Left lung (tissue), 10 donors: Measurements from ENCODE around the gene SCG2. TPM values are rescaled to one million over a fixed set of nuclear protein-coding genes. Genes with fewer than 3 reads are reported as not detected.

ENCODE experiments used
- ATAC-seq: fragments of 200-7000 bp; cut with Tn5 transposase; one replicate; pipeline ENCODE4 v1.9.1; 2020; ENCODE audit warnings: moderate library complexity
- DNase-seq, 4 donors: peaks; one replicate each; pipeline ENCODE4 v3.0.0-alpha.2; 2013 to 2020
- H3K27ac ChIP-seq, 2 donors: fragments of 200-600 bp; sonication (generic) in 1 of 2; one replicate each; pipeline versions ENCODE4 v1.5.0 to v1.8.0; 2020 to 2021
- H3K27me3 ChIP-seq, 2 donors: fragments of 200-600 bp; sonication (generic) in 1 of 2; one replicate each; pipeline versions ENCODE4 v1.5.0 to v1.8.0; 2020 to 2021
- H3K36me3 ChIP-seq, 2 donors: fragments of 200-600 bp; sonication (generic) in 1 of 2; one replicate each; pipeline versions ENCODE4 v1.5.0 to v1.8.0; 2020 to 2021
- H3K4me1 ChIP-seq, 2 donors: fragments of 200-600 bp; one replicate each; pipeline ENCODE4 v1.8.0; 2021
- H3K4me3 ChIP-seq, 2 donors: fragments of 200-600 bp; sonication (generic) in 1 of 2; one replicate each; pipeline versions ENCODE4 v1.5.0 to v1.8.0; 2020 to 2021; ENCODE audit warnings: mild to moderate bottlenecking in 1 of 2
- H3K9me3 ChIP-seq, 2 donors: fragments of 200-600 bp; sonication (generic) in 1 of 2; one replicate each; pipeline versions ENCODE4 v1.5.0 to v1.8.0; 2020 to 2021
- intact Hi-C, 2 donors: fragments of 100-400 bp; cut with DNase I; formaldehyde crosslinking; loops; one replicate each; pipeline versions ENCODE4 v1.11.2 to v1.14.2; 2022
- polyA plus RNA-seq, 6 donors: library from polyadenylated mRNA; unstranded; fragments of 120-200 nt; gene quantifications; one replicate each; pipeline ENCODE4 v1.2.1, GENCODE V29; 2013; ENCODE audit not compliant: insufficient read length in 6 of 6
- total RNA-seq, 2 donors: library from RNA; stranded (reverse); fragmentation: NEBNext Ultra II Directional; extraction: Animal tissue kit (Norgen Biotek cat#: 25700); gene quantifications; one replicate each; pipeline ENCODE4 v1.2.1, GENCODE V29; 2021
- TF ChIP-seq, protein P1 (sequence below), 2 donors: fragments of 200-600 bp; sonication (generic) in 1 of 2; IDR thresholded peaks; one replicate each; pipeline versions ENCODE4 v1.5.0 to v1.8.0; 2021; ENCODE audit warnings: antibody characterized with exemption in 2 of 2
- donor health status: DM: no; HTN: yes; CAD: no.
- donor health status: DM: no; HTN: no; CAD: no.

The SCG2 gene
- total and polyA plus RNA-seq, 8 donors, result 0.71 to 3.8 (median 1.9) TPM

DNA sequence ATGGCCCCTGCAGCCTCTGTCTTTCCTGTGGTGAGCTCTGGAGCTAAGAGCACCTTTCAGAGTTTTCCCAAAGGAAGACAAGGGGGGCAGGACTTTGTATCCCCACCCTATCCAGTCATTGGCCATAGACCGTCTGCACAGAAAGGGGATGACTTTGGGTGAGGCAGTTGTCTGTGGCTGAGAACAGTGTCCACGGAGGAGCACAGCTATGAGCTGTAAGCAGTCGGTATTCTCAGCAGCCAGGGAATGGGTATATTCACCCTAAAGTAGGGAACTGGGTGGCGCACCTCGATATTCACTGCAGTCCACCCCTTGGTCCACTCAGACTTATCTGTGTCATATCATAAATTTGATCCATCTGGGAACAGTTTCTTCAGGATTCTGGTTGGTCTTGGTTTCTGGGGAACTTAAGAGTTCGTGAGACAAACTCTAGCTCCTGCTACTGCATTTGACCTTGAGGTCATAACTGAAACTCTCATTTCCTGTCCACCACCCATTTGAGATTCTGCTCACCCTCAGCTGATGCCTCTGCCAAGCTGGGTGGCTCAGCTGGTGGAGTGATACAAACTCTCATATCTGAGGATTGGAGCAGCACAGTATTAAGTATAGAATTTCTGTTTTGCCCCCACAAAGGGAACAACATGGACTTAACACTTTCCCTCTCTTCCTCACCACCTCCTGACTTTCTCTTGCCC lies 45.2 kb upstream of the SCG2 start:
- TF ChIP-seq, protein P1, sequence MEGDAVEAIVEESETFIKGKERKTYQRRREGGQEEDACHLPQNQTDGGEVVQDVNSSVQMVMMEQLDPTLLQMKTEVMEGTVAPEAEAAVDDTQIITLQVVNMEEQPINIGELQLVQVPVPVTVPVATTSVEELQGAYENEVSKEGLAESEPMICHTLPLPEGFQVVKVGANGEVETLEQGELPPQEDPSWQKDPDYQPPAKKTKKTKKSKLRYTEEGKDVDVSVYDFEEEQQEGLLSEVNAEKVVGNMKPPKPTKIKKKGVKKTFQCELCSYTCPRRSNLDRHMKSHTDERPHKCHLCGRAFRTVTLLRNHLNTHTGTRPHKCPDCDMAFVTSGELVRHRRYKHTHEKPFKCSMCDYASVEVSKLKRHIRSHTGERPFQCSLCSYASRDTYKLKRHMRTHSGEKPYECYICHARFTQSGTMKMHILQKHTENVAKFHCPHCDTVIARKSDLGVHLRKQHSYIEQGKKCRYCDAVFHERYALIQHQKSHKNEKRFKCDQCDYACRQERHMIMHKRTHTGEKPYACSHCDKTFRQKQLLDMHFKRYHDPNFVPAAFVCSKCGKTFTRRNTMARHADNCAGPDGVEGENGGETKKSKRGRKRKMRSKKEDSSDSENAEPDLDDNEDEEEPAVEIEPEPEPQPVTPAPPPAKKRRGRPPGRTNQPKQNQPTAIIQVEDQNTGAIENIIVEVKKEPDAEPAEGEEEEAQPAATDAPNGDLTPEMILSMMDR (IDR thresholded peaks at IDR 0.05), result no peak
- no peak overlapping the region for H3K4me3 ChIP-seq
- H3K4me1 ChIP-seq, result no peaks in the 10 kb centered on the region
- no peak for DNase-seq
- no peaks in the 10 kb centered on the region for H3K27me3 ChIP-seq
- H3K36me3 ChIP-seq, result no peaks in the 10 kb centered on the region
- ATAC-seq, result no peak
- H3K27ac ChIP-seq, result no peak overlapping the region
- no peaks in the 10 kb centered on the region for H3K9me3 ChIP-seq
- intact Hi-C loops, result no loop called here

DNA sequence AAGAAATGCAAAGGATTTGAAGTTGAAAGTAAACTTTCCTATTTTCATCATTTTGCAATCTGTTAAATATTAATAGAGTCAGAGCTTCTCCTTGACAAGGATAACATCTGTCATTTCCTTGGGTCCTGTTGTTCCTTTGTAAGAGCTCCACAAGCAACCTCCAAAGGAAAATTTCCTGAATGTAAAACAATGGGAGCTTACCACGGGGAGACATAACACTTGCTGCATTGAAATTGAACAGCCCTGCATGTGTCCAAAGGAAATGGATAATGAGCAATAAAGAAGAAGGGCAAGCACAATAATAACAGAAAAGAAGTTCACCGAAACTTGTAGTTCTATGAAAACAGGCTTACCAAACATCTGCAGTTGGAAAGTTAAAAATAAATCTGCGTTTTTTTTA lies 42.0 kb upstream of the SCG2 start:
- TF ChIP-seq, protein P1 (IDR thresholded peaks at IDR 0.05), result no peak
- no peak overlapping the region for H3K4me3 ChIP-seq
- H3K36me3 ChIP-seq, result no peaks in the 10 kb centered on the region
- no peaks in the 10 kb centered on the region for H3K9me3 ChIP-seq
- no peaks in the 10 kb centered on the region for H3K4me1 ChIP-seq
- no peaks in the 10 kb centered on the region for H3K27me3 ChIP-seq
- intact Hi-C loops, result no loop called here
- DNase-seq, result no peak
- no peak for ATAC-seq
- no peak overlapping the region for H3K27ac ChIP-seq

DNA sequence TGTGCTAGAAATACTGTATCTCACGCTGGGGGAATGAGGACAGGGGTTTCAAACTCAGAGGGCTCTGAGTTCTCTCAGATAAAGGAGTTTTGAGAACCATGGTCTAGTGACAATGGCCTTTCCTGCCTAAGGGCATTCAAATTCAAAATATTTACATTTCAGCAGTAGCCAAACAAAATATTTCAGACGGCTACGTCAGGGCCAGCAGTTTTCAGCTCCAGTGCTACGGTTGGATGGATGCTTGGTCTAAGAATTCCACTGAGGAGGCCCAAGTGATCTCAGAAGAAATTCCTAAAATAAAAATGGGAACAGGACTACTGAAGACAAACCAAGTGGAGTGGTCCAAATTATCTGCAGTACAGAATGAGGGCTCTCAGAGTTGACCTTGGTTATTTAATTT lies 41.1 kb upstream of the SCG2 start:
- no peak for DNase-seq
- Histone ChIP-seq H3K4me1 (no peaks in the 10 kb centered on the region), H3K9me3 (peaks cover 0 to 2% of the 10 kb centered on the region in 2 donors), H3K4me3 (no peak overlapping the region), H3K27me3 (no peaks in the 10 kb centered on the region), H3K27ac (no peak overlapping the region), H3K36me3 (no peaks in the 10 kb centered on the region)
- no peak for ATAC-seq
- intact Hi-C loops, result no loop called here
- TF ChIP-seq, protein P1 (IDR thresholded peaks at IDR 0.05), result no peak

GRCh38 chr2:223642506-223642905 lies 40.3 kb upstream of the SCG2 start:
- H3K27ac ChIP-seq, result peak overlapping the region in 1 of 2 donors; percentile 11
- H3K4me1 ChIP-seq, result no peaks in the 10 kb centered on the region
- TF ChIP-seq, protein P1 (IDR thresholded peaks at IDR 0.05), result no peak
- no peaks in the 10 kb centered on the region for H3K36me3 ChIP-seq
- no peak overlapping the region for H3K4me3 ChIP-seq
- peaks cover 0 to 2% of the 10 kb centered on the region in 2 donors for H3K9me3 ChIP-seq
- intact Hi-C loops, result no loop called here
- no peak for DNase-seq
- H3K27me3 ChIP-seq, result no peaks in the 10 kb centered on the region
- ATAC-seq, result no peak

GRCh38 chr2:223641082-223641481 lies 38.9 kb upstream of the SCG2 start:
- Histone ChIP-seq H3K27me3 (no peaks in the 10 kb centered on the region), H3K27ac (no peak overlapping the region), H3K4me3 (no peak overlapping the region), H3K36me3 (no peaks in the 10 kb centered on the region), H3K9me3 (peaks cover 0 to 2% of the 10 kb centered on the region in 2 donors), H3K4me1 (no peaks in the 10 kb centered on the region)
- ATAC-seq (no peak), DNase-seq (no peak)
- TF ChIP-seq, protein P1 (IDR thresholded peaks at IDR 0.05), result no peak
- intact Hi-C loops, result no loop called here
